NCI-H2029 (cell line): ENCODE results near the gene RBP5.

Source experiments
- DNase-seq: peaks from one replicate; lab custom pipeline; 2025; lab: John Stamatoyannopoulos, UW

RBP5 gene

DNA sequence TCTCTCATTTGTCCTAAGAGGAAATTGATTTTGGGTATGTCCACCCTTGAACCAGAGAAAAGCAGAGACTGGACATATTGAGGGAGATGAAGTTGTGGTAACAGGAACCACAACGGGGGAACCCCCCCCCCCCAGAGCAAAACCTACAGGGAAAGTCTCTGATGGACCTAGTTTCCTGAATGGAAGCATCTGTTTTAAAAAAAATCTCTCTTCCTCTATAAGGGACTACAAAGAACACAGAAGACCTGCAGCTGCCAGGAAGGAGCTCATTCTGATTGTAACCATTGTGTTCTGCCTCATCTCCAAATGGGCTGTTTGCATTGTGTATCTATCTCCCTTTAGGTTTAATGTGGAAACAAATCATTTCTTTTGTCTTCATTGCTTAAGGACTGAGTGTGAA lies 54.7 kb downstream of the RBP5 start:
- DNase-seq = no peak
